GM21447 (cell line): Measurements from ENCODE around the gene SUPT3H.

Experiments
- ATAC-seq: cut with Tn5 transposase; IDR thresholded peaks from one replicate; pipeline ENCODE4 v1.9.1; 2021; ENCODE audit not compliant: unreplicated experiment

The SUPT3H gene

DNA sequence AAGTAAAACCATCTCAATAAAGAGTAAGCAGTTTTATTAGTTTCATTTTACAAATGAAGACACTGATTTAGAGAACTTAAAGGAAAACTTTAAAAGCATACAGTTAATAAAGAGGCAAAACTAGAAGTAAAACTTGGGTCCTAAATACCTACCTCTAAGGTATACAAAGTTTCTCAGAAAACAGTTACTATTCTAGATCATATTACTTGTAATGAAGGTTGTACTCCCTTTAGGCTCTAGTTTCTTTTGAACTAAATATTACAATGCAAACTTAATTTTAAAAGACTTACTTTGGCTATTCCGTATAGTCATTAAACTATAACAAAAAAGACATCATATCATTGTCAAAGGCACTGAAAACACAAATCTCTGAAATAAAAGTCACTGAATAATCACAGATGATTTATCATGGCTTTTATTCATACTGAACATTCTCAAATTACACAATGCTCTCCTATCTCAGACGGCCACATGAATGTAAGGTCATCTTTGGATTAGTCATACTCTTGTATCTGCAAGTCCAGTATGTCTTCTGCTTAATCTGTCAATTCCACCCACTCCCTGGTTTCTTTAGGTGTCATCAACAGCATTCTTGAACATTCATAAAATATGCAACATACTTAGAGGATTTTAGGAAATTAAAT, 411.2 kb downstream of the SUPT3H start:
- no peak for ATAC-seq

DNA sequence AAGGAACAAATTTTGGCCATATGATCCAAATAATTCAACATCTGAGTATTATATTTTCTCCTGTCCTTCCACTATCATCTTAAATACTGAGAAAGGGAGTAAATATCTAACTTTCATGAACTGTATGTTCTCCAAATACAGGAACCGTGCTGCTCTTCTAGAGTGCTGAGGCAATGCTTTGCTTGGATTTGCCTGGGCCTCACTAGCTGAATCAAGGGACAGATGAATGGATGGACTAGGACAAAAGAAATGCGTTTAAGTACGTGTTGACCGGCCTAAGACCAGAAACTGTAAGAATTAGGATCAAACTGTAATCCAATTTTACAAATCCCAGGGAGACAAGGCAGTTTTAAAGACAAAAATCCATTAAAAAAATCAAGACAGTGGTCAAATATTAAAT, 412.0 kb downstream of the SUPT3H start:
- no peak for ATAC-seq

DNA sequence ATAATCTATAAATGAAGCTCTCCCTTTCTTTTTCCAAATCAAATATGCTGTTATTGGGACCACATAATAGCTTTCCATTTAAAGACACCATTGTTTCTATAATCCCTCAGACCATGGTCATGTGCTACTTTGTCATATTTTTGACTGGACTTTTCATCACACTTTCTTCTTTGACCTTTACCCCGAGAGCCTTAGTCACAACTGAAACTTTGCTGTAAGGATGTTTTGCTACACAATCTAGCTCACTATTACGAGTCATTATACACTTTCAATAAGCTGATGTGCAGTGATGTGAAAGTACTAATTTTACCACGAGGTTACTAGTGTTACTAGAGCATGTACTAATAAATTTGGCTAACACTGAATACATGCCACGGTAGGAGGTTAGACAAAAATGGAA, 416.8 kb downstream of the SUPT3H start:
- no peak for ATAC-seq

DNA sequence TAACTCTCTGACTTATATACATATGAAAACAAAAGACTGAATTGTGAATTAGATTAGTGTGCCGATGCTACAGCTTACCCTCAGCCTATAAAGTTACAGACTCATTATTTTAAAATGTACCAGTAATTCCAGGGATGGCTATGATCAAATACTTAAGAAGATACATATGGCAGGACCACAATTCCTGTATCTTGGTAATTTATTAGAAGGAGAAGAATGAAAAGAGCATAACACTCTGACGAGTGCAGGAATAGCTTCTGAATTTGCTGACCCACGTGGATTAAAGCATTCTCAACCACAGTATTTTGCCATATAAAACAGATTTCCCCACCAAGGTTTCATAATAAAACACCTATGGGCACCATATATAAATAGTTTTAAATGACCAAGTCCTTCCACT, 418.1 kb downstream of the SUPT3H start:
- ATAC-seq, result no peak

DNA sequence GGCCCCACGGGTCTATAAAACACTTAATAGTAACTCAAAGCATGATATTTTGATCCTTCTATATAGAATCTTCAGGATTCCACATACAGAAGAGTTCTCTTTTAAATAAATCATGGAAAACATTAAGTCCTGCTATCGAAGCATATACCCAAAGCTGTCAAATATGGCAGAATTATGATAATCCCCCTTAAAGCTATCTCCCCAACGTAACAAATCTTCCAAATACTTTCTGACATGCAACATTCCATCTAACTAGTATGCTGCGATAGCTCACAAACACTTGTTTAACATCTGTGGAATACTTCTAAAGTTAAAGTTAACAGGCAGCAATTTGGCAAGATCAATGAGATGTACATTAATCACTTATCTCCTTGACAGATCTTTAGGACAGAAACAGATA, 420.6 kb downstream of the SUPT3H start:
- ATAC-seq, result no peak

DNA sequence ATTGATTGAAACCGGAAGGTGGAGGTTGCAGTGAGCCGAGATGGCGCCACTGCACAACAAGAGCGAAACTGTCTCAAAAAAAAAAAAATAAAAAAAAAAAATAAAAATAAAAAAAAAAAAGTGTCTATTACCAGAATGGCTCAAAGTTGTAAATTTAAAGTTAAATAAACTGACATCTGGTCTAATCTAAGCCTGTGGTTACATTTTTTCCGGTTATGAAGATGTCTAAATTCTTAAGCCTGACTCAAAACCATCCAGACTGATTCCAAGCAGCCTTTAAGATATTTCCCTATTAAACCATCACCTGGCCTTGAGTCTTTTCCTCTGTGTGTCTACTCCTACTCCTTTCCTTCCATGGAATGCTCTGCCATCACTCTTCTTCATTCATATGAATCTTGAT, 421.3 kb downstream of the SUPT3H start:
- no peak for ATAC-seq

DNA sequence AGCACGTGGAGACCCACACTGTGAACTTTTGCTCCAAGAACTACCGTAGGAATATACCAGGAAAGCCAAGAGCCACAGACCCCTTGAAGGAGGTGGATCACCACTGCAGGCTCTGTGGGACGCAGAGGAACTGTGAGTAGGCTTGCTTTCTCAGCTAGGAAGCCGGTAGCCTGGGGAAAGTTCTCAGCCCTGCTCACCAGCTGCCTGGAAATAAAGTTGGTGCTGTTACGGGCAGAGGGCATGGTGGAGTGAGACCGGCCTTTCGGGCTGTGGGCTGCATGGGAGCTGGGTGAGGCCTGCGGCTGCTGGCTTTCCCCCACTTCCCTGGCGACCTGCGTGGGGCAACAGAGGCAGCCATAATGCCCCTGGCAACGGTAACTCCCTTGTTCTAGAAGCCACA, 422.6 kb downstream of the SUPT3H start:
- no peak for ATAC-seq

DNA sequence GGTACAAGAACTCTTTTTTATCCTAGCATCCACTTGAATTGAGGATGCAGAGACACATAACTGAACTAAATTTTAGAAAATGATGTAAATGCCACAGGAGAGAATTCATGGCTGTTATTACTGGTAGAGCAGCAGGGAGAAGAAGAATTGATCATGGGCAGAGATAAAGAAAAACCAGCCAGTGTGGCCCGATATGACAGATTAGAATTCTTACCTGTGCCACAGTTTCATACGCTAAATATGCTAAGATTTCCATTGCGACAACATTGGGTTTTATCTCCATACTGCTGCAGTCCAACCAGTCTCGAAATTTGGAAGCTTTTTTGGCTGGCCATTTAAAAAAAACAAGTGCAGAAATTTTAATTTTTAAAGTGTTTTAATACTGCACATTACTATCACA, 423.5 kb downstream of the SUPT3H start:
- no peak for ATAC-seq

DNA sequence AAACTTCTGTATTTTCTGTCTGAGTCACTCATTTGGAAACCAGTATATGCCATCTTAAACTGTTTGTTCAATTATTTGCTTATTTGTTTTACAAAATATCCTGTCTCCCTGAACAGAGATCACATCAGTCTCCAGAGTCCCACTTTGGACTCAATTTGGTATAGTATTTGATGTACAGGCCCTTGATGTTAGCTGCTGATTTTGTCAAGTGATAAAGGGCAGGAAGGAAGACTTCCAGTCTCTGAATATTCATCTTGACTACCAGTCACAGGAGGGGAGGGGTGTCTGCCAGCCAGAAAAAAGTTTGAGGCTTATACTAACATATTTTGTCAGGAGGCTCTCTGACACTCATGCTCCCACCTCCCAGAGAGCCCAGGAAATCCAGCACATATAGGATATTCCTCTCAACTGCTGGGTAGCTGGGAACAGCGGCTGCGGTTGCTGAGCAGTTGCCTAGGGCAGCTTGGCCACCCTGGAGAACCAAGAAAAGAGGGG, 426.4 kb downstream of the SUPT3H start:
- ATAC-seq, result no peak

DNA sequence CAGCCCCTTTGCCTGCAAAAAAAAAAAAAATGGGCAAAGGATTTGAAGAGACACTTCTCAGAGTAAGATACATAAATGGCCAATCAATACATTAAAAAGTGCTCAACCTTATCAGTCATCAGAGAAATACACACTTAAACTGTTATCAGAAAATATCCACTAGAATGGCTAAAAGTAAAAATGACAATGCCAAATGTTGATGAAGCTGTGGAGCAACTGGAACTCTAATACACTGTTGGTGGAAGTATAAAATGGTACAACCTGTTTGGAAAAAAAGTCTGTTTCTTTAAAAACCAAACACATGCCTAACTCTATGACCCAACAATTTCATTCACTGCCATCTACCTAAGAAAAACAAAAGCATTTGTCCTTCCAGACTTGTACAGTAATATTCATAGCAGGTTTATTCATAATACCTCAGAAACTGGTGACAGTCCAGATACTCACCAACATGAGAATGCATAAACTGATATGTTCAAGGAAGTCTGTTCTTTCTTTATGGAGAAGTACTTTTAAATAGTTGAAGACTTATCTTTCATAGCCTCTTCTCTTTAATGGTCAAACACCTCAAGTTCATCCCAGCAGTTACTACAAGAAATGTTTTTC, 428.0 kb downstream of the SUPT3H start:
- no peak for ATAC-seq

DNA sequence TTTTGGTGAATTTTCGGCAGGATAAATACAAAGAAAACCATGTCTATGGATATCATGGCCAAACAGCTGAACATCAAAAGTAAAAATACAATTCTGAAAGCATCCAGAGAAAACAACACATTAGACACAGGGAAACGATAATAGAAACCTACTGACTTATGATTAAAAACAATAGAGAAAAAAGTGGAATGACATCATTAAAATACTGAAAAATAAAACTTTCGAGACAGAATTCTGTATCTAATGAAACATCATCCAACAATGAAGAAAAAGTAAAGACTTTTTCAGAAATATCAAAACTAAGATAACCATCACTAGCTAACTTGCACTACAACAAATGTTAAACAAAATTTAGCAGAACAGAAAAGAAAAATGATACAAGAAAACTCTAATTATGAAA, 434.2 kb downstream of the SUPT3H start:
- ATAC-seq, result no peak

DNA sequence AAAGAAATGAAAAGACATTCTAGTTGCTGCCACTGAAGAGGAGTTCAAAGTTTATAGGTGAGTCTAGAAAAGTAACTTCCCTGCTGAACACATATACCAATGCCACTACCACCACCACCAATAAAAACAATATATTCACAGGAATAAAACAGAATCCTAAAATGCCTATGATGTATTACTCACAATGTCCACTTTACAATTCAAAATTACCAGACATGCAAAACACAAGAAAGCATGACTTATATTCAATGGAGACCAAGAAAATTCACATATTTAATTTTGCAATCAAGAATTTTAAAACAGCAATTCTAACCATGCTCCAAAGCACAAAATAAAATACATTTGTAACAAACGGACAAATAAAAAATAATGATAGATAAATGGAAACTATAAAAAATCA, 434.9 kb downstream of the SUPT3H start:
- ATAC-seq, result no peak

DNA sequence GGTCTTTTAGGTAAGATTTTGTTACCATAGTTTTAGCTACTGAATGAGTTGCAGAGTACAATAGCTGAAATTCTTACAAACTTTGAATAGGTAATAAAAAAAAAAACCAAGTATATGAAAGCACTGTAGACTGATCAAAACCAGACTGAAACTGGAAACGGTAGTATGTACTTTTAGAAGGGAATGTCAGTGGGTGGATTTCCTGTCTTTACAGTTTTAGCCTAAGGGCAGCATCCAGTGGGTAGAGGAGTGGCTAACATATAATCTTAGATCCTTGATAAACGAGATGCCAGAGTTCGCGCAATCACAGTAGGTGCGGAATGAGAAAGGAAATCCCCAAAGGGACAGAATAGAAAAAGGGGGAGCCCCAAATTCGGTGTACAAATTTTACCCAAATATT, 435.5 kb downstream of the SUPT3H start:
- no peak for ATAC-seq

DNA sequence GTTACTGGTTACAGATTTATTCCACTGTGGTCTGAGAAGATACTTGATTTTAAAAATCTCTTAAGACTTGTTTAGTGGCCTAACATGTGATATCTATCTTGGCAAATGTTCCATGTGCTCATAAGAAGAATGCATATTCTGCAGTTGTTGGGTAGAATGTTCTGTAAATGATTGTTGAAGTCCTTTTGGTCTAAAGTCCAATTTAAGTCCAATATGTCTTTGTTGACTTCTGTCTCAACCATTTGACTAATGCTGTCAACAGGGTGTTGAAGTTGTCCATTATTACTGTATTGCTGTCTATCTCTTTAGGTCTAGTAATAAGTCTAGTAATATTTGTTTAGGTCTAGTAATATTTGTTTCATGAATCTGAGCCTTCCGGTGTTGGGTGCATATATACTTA, 437.4 kb downstream of the SUPT3H start:
- no peak for ATAC-seq

DNA sequence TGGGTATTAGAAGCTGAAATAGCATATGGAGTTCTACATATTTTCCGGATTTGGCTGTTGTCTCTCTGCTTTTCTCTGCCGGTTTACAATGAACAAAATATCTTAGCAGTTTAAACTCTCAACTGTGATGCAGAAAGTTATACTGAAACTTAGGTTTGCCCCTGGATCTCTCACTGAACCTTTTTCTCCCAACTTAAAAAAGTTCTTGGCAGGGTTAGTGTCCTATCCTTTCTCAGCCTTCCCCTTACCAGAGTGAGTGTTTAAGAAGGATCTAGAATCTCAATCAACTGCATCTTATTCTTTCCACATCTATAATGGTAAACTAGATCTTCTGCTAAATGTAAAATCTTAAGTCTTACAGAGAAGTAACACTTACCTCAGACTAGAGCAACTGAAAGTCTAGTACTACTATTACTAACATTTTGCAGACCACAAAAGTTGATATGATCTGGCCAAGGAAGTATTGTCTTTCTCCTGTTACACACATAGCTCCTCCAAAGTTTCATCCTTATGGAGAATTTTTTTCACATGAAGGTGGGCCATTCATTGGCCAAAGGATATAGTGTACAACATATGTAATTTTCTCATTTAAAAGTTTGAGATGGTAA, 441.9 kb downstream of the SUPT3H start:
- ATAC-seq, result no peak

DNA sequence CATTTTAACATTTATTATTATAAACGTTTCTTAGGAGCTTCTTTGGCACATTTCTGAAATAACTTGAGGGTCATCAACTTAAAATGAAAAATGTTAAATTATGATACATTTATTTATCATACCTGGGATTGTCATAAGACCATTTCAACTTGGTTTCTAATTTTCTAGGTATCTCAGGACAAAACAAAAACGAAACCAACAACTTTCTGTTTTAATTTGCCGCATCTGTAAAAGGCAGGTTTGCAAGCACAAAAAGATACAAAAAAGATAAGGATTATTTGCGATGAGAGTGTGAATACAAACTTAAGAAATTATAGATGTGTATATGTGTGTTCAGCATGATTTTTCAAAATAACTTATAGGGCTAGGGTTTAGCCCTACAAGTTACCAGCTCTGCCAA, 444.6 kb downstream of the SUPT3H start:
- no peak for ATAC-seq

DNA sequence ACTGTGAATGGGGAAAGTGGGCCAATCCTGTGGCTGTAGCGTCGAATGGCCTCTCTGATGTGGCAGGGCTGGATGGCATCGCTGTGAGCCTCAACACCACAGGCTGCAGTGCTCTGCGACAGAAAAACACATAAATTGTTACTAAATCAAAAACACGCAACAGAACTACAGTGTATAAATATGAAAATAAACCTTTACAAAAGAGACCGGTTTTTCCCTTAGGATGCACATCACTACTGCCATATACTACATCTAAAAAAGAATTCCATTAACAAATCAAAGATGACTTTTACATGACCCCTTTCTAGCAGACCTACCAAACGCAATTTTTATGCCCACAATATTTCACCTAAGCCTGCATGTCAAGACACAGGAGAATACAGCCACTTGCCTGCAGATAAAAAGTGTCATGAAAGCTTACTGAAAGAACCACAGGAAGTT, 445.1 kb downstream of the SUPT3H start:
- no peak for ATAC-seq

DNA sequence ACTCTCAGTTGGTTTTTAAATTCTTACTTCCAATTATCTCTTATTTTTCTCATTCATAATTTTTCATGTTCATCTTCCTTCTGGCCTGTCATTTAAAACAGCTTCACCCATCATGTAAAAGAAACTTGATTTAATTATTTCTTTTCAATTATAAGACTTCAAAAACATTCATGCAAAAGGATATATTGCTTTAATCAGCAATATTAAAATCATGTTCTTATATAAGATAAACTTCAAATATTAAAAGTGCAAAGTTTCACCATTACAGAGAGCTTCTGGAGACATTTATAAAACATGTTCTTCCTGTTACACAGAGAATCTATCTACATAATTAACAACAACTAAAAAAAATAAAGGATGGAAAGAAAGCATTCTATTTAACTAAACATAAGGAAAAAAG, 446.3 kb downstream of the SUPT3H start:
- no peak for ATAC-seq

DNA sequence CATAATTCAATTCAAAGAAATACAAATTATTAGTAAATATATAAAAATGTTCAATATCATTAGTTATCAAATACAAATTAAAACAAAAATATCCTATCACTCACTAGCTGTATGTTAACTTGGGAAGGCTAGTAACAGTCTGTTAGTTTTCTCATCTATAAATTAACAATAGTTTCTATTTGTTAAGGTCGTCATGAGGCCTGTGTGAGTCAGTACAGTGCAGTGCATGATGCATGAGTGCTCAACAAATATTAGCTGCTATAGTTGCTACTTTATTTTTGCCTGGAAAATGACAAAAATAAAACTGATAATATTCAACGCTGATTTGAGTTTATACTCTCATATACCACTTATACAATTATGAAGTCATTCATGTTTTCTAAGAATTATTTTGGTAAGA, 451.2 kb downstream of the SUPT3H start:
- ATAC-seq, result no peak

DNA sequence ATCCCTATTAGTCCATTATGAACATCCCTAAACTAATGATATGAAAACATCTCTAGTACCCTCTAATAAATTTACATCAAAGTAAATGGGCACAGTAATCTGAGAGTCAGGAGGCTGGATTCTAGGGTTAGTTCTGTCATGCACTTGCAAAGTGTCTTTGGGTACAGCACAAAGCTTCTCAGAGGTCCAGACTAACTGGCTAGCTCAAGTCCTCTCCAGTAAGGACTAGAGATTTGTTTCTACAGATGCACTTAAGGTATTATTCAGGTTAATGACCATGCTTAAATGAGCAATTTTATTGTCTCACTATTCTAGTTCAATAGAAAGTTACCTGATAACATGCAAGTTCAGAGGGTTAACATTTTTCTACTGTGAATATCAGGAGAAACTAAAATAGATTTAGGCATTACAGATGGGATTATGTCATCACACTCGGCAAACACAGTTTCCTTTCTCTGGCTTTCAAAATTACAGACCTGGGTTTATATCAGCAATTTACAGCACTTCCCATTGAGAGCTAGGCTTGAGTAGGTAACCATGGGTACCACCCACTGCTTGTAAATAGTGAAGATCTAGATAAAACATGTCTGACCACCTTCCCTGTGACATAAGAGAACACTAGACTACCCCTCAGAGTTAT, 452.5 kb downstream of the SUPT3H start:
- ATAC-seq, result no peak

DNA sequence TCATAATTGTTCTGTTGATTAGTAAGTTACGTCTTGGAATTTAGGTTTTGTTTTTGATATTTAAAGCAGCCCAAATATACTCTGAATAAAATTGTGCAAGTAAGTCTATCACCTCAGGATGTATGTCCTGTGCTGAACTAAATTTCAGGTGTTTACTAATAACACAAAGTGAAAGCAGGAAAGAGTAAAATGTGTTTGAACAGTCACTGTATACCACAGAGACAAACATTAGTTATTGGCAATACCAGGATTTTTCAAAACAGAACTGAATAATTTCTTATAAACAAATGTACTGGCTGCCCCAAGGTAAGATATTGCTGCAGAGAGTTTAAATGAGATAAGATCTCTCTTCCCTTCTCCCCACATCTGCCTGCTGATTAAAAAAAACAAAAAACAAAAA, 454.3 kb downstream of the SUPT3H start:
- ATAC-seq, result no peak

DNA sequence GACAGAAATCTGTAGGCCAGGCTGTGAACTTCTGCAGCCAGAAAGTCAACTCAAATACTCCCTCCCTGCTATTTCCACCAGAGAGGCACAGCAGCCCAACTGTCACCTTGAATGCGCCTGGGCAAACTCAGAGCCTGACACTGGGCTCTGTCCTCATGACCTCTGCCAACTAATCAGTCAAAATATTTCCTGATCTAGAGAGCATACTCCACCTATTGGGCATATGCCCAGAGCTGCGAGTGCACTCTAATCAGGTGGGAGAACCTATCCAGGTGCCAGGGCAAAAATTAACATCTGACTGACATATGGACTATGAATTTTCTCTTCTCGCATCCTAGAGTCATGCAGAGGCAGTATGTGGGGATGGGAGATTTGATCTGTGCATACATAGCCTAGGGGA, 455.9 kb downstream of the SUPT3H start:
- no peak for ATAC-seq
